ENCODE data around the gene RRAGA.

GRCh38 chr9:19087106-19088000, 38.1 kb downstream of the RRAGA start:
- TF ChIP-seq CTCF (IDR thresholded peaks at IDR 0.05; ENCODE audit: low read depth, low read length, missing input control) (no peak), RAD21 (IDR thresholded peaks at IDR 0.05) (no peak), SP1 (IDR thresholded peaks at IDR 0.05) (no peak), ZBTB33 (IDR thresholded peaks at IDR 0.05) (no peak), HNF4G (IDR thresholded peaks at IDR 0.05) (no peak)
